Urothelium cell line (cell line): ENCODE measurements around the gene RANBP1.

Source experiments
- DNase-seq: peaks from one replicate; pipeline ENCODE4 v3.0.0; 2011; ENCODE audit warnings: low spot score, mixed read lengths
- FAIRE-seq: peaks from 2 replicates; lab custom pipeline; 2011; peaks lifted over from hg19 to GRCh38; lab: Jason Lieb, UNC

The RANBP1 gene

GRCh38 chr22:20118300-20119020 is 2.6 kb downstream of the RANBP1 start:
- no peak for FAIRE-seq
- no peak for DNase-seq

- DNase-seq (no peak), FAIRE-seq (no peak)
These were observed 6.0 kb downstream of the RANBP1 start for GRCh38 chr22:20121856-20122415.

GRCh38 chr22:20123366-20124082 is 7.6 kb downstream of the RANBP1 start:
- peak; percentile 70 for FAIRE-seq
- no peak for DNase-seq

DNA sequence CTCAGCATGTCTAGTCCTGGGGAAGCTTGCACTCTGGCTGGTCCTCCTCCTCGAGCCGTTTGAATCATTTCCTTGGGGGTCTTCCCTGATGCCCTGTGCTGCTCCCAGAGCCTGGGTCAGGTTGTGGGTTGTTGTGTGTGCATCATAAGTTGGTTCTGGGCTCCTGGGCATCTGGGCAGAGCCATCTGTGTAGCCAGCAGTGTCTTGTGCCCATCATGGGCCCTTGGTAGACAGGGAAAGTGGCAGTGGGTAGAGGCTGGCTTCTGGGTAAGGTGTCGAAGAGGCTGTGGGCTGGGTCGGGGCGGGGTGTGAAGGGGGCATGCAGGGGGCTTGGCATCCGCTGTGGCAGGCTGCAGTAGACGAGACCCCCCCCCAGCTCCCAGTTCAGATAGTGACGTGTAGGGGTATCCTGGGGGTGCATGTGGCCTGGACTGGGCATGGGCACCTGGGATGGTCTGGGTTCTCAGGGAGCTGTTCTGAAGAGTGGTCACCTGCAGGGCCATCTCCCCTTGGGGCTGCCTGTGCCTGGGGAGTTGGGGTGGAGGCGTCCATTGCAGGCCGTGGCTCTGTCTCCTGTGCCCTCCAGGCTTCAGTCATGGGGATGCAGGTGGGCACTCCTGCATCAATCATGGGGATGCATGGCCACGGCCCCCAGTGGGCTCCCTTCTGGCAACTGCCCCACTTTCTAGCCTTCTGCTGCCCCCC is 8.3 kb downstream of the RANBP1 start:
- DNase-seq (no peak), FAIRE-seq (no peak)

DNA sequence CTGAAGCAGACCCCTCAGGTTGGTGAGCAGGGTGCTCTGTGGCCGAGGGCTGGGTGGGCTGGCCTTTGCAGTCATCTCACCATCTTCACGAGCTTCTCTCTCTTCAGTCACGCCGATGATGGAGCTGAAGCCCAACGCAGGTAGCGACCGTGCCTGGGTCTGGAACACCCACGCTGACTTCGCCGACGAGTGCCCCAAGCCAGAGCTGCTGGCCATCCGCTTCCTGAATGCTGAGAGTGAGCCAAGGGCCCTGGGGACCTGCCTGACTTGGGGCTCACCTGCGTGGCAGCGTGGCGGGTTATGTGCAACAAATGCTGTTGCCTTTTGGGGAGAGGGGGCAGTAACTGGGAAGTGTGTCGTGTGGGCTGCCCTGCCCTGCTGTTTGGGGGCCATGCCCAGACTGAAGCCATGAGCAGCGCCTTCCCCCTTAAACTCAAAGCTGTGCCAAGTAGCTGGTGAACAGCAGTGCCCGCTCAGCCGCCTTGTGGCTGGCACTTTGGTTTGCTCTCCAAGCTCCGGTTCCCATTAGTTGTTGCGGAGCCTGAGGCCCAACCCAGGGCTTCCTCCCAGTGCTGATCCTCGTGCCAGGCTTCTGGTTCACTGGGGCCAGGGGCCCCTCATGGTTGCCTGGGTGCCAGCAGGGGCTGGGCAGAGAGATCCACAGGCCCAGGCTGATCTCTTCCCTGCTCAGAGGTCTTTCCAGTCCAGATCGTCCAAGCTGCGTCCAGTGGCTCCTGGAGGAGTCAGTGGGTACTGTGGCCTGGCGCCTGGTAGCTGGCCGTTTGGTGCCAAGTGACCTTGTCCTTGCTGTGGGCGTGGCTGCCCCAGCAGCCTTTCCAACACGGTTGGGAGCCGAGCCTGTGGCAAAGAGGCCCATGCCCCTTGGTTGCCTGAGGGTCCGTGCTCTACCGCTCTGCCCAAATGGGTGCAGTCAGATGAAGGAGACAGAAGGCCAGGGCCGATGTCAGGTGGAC is 9.6 kb downstream of the RANBP1 start:
- FAIRE-seq (peak; percentile 61), DNase-seq (no peak)

DNA sequence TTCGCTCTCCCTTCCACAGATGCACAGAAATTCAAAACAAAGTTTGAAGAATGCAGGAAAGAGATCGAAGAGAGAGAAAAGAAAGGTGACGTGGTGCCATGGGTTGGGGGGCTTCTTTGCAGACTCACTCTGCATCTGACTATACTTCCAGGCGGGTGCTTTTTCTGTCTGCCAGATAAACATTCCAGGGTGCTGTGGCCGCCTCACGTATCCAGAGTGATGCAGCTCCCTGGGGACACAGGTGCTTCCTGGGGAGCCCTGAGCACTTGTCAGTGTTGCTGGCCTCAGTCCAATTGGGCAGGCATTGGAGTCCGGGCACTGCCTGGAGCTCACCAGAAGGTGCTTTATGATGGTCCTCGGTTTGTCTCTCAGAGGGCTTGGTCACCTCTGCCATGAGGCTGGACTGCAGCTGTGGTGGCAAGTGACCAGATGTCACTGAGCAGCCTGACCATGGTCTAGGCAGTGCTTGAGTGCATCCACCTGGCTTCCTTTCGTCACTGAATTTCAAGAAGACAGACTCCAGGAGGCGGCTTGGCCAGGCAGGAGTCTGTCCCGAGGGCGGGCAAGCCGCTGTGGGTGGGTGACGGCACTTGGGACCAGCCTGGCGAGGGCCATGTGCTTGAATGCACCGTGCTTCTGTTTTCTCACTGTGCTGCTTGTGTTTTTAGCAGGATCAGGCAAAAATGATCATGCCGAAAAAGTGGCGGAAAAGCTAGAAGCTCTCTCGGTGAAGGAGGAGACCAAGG is 10.6 kb downstream of the RANBP1 start:
- DNase-seq (no peak), FAIRE-seq (peak; percentile 40)

DNA sequence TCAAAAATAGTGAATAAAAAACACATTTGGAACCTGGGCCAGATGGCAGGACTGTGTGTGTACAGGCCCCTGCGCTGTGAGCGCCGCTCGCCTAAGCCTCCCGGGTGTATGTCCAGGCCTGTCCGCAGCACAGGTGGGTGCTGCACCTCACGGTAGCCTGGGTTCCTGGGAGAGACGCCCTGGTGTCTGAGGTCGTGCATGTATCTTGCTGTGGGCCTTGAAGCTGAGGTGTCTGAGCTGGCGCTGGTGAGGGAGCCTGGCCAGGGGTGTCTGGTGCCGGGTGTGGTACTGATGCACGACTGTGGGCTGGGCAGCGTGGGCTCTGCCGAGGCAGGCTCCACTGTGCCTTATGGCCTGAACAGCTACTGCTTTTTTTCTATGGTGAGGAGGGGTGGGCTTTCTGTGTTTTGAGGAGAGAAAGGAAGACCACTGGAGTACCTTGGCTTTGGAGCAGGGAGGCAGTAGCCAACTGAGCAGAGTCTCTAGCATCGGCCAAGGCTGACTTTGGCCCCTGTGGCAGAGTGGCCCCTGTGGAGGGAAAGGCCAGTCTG is 11.5 kb downstream of the RANBP1 start:
- DNase-seq (no peak), FAIRE-seq (no peak)

- DNase-seq, result no peak
These were observed 12.1 kb downstream of the RANBP1 start for GRCh38 chr22:20127869-20128618.

DNA sequence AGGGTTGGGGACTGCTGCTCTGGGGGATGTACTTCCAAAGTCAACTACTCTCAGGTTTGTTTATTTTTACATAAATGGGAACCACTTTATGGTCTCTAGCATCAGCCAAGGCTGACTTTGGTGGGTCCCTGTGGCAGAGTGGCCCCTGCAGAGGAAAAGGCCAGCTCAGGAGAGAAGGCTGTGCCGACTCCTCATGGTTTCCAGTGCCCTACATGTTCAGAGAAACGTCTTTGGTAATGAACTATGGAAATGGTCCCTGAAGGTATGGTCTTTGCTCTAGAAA is 12.7 kb downstream of the RANBP1 start:
- DNase-seq (no peak), FAIRE-seq (peak; percentile 13)

More at GRCh38 chr22:20127869-20128618, 12.1 kb downstream of the RANBP1 start:
- peak; percentile 93 for FAIRE-seq

GRCh38 chr22:20128902-20129746 is 13.2 kb downstream of the RANBP1 start:
- FAIRE-seq (peak; percentile 93), DNase-seq (peak; percentile 54)

DNA sequence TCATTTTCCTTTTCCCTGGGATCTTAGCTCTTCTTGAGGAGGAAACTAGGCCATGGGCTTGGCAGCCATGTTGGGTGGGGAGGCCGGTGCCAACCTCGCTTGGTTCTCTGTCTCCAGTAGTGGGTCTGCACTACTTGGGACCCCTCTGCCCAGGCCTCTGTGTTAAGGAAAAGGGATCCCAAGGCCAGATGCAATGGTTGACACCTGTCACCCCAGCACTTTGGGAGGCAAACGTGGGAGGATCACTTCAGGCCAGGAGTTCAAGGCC is 13.8 kb downstream of the RANBP1 start:
- FAIRE-seq, result peak; percentile 86
- DNase-seq, result no peak

DNA sequence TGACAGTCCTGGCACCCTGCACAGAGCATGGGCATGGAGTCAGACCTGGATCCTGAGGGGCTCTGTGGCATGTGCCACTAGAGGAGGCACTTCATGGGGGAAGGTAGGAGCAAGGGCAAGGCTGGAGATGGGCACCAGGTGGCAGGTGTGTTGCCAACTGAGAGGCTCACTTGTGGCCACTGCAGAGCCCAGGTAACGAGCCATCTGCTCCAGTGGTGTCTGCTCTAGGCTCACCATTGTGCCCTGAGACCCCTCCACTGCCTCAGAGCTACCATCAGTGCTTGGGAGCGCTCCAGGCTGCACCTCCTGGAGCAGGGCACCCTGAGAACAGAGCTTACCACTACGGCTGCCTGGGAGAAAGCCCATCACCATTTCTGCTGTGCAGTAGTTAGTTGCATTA is 14.4 kb downstream of the RANBP1 start:
- FAIRE-seq, result peak; percentile 35
- DNase-seq, result no peak

DNA sequence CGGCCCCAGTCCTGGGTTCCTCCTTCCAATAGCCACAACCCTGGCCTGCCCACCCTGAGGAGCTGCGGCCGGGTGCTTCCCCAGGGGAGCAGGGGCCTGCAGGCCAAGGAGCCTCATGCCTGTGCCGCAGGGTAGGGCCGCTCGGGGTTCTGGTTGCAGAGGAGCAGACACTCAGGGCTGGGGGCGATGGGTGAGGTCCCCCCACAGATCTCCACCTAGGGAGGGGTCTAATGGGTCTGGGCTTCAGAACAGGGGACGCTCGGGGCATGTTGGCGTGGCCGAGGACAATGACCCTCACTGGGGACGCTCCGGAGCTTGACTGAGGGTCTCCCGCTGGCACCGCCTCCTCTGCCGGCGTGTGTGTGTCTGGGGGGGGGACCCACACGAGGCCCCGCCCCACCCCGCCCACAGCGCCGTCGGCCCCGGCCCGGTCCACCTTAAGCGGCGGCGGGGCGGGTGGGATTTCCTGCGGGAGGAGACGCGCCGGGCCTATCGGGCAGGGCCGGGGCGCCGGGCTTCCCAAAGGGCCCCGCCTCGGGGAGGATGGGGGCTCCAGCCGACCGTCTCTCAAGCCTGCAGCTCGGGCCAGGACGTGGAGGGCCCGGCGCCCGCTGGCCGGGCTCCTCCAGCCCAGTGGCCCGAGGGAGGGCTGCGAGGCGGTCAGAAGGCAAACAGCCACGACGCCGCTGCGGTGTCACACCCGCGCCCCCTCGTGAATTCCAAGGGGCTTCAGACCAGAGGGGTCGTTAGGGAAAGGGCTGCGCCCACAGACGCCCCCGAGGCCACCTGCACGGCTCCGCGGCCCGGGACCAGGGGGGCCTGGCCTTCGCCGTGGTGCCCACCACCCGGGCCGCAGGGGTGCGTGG is 15.1 kb downstream of the RANBP1 start:
- FAIRE-seq (peak; percentile 27), DNase-seq (peak; percentile 96)

GRCh38 chr22:20131597-20131858 is 15.6 kb downstream of the RANBP1 start, which contains the start of gene ZDHHC8:
ZDHHC8 (plus strand) TSS chr22:20131804; CDS start chr22:20131948, 144 bp downstream.
- peak; percentile 81 for DNase-seq
- FAIRE-seq, result no peak

GRCh38 chr22:20131859-20132685 is 16.2 kb downstream of the RANBP1 start:
- no peak for DNase-seq
- peak; percentile 90 for FAIRE-seq

GRCh38 chr22:20132686-20133246 is 16.9 kb downstream of the RANBP1 start:
- no peak for FAIRE-seq

More at GRCh38 chr22:20132686-20133246, 16.9 kb downstream of the RANBP1 start:
- no peak for DNase-seq
